HCT116 (cell line): ENCODE data around the gene ADD3. TPM values are rescaled to one million over a fixed set of nuclear protein-coding genes. Genes with fewer than 3 reads are reported as not detected.

ENCODE experiments used
- ATAC-seq: fragments of 200-7000 bp; cut with Tn5 transposase; 2 replicates; pipeline ENCODE4 v1.9.1; 2020; ENCODE audit warnings: mild to moderate bottlenecking, moderate library complexity
- BruUV-seq: library from RNA; stranded (reverse); fragments of 400-500 nt; replicated peaks from 2 replicates; lab custom pipeline; 2021; lab: Mats Ljungman, UMichigan
- CTCF ChIA-PET: fragments of 300-600 bp; sonication (Branson Sonifier 250); formaldehyde crosslinking; loops from one replicate; lab custom pipeline; 2021; ENCODE audit warnings: antibody characterized with exemption; lab: Charles Lee
- POLR2A ChIA-PET: fragments of 300-600, 350-600 bp; sonication (Branson Sonifier 250); formaldehyde crosslinking; loops from one replicate; lab custom pipeline; 2021; ENCODE audit warnings: antibody characterized with exemption; lab: Charles Lee
- RAD21 ChIA-PET, 2 experiments: fragments of 300-600 bp; sonication (Branson Sonifier 250); formaldehyde crosslinking; loops; one replicate each; lab custom pipeline; 2023; ENCODE audit warnings: low total read pairs in 2 of 2; ENCODE audit not compliant: uncharacterized antibody in 2 of 2, unreplicated experiment in 2 of 2, low non-redundant PET in 1 of 2; lab: Charles Lee
- DNase-seq: peaks from one replicate; pipeline ENCODE4 v3.0.0-alpha.2; 2010; ENCODE audit warnings: low read depth, low spot score
- H2AFZ ChIP-seq: fragments of 200-600 bp; shearing (Covaris generic), sonication (generic); 2 replicates; pipeline ENCODE4 v1.6.1; 2017; ENCODE audit warnings: low read depth, mixed run types, mixed read lengths, antibody characterized with exemption, low read length; ENCODE audit not compliant: poor library complexity, severe bottlenecking
- H3K27ac ChIP-seq: 2 replicates; pipeline ENCODE4 v1.5.1; 2012; ENCODE audit warnings: low read depth, low read length
- H3K27me3 ChIP-seq: fragments of 200-600 bp; sonication (generic); 2 replicates; pipeline ENCODE4 v1.6.1; 2016; ENCODE audit warnings: mixed run types, low read length, mixed read lengths; ENCODE audit not compliant: insufficient read depth
- H3K36me3 ChIP-seq, 2 experiments: fragments of 200-500 bp in 1 of 2; fragments of 200-600 bp in 1 of 2; sonication (Bioruptor generic) in 1 of 2; sonication (generic) in 1 of 2; 2 replicates each; pipeline versions ENCODE4 v1.5.1 to v1.6.1; 2014 to 2016; ENCODE audit warnings: low read length in 2 of 2, inconsistent platforms in 1 of 2, mixed read lengths in 1 of 2, mixed run types in 1 of 2; ENCODE audit not compliant: insufficient read depth in 2 of 2, control insufficient read depth in 1 of 2
- H3K4me1 ChIP-seq, 2 experiments: fragments of 200-600 bp in 1 of 2; sonication (generic) in 1 of 2; 2 replicates each; pipeline versions ENCODE4 v1.5.1 to v1.6.1; 2012 to 2017; ENCODE audit warnings: low read length in 2 of 2, inconsistent platforms in 1 of 2, mild to moderate bottlenecking in 1 of 2, mixed read lengths in 1 of 2, mixed run types in 1 of 2, moderate library complexity in 1 of 2; ENCODE audit not compliant: insufficient read depth in 2 of 2, control insufficient read depth in 1 of 2
- H3K4me2 ChIP-seq: fragments of 200-600 bp; sonication (generic); 2 replicates; pipeline ENCODE4 v1.6.1; 2017; ENCODE audit warnings: mixed run types, low read length, mixed read lengths
- H3K4me3 ChIP-seq, 2 experiments: fragments of 200-600 bp in 1 of 2; sonication (generic) in 1 of 2; replicated peaks in 1 of 2; 2 replicates each; pipeline ENCODE4 v1.5.1; 2011 to 2016; ENCODE audit warnings: low read length in 2 of 2, control low read depth in 1 of 2, low read depth in 1 of 2, mild to moderate bottlenecking in 1 of 2, mixed read lengths in 1 of 2, mixed run types in 1 of 2
- H3K79me2 ChIP-seq: fragments of 200-600 bp; sonication (generic); 2 replicates; pipeline ENCODE4 v1.6.1; 2017; ENCODE audit warnings: mild to moderate bottlenecking, mixed run types, low read length, moderate library complexity, mixed read lengths; ENCODE audit not compliant: insufficient read depth
- H3K9ac ChIP-seq: fragments of 200-600 bp; sonication (generic); 2 replicates; pipeline ENCODE4 v1.6.1; 2016; ENCODE audit warnings: low read length, mixed read lengths
- H3K9me2 ChIP-seq: fragments of 200-600 bp; sonication (generic), shearing (Covaris generic); 2 replicates; pipeline ENCODE4 v1.6.1; 2017; ENCODE audit warnings: mixed run types, mild to moderate bottlenecking, moderate library complexity; ENCODE audit not compliant: insufficient read depth
- H3K9me3 ChIP-seq, 2 experiments: fragments of 200-500 bp in 1 of 2; fragments of 200-600 bp in 1 of 2; sonication (Bioruptor generic) in 1 of 2; sonication (generic) in 1 of 2; 2 replicates each; pipeline ENCODE4 v1.6.1; 2014 to 2017; ENCODE audit warnings: low read length in 2 of 2, mixed read lengths in 2 of 2, inconsistent platforms in 1 of 2, low read depth in 1 of 2, mild to moderate bottlenecking in 1 of 2, mixed run types in 1 of 2, moderate library complexity in 1 of 2; ENCODE audit not compliant: control insufficient read depth in 1 of 2, insufficient read depth in 1 of 2
- H4K20me1 ChIP-seq: fragments of 200-600 bp; sonication (generic), shearing (Covaris generic); 2 replicates; pipeline ENCODE4 v1.6.1; 2017; ENCODE audit warnings: mixed run types, mild to moderate bottlenecking, moderate library complexity; ENCODE audit not compliant: insufficient read depth
- ATF3 ChIP-seq: IDR thresholded peaks from 2 replicates; pipeline ENCODE4 v1.6.1; 2012
- CEBPB ChIP-seq: IDR thresholded peaks from 2 replicates; pipeline ENCODE4 v1.6.1; 2012; ENCODE audit warnings: low read depth
- EGR1 ChIP-seq: IDR thresholded peaks from 2 replicates; pipeline ENCODE4 v1.6.1; 2012; ENCODE audit warnings: low read depth
- EZH2 ChIP-seq: fragments of 200-600 bp; sonication (generic); IDR thresholded peaks from 2 replicates; pipeline ENCODE4 v1.6.1; 2017; ENCODE audit warnings: antibody characterized with exemption, mixed run types
- FOSL1 ChIP-seq: IDR thresholded peaks from 2 replicates; pipeline ENCODE4 v1.6.1; 2012; ENCODE audit warnings: low read depth
- JUND ChIP-seq: IDR thresholded peaks from 2 replicates; pipeline ENCODE4 v1.6.1; 2012
- POLR2AphosphoS5 ChIP-seq: IDR thresholded peaks from 2 replicates; pipeline ENCODE4 v1.6.1; 2011; ENCODE audit warnings: mild to moderate bottlenecking, low read depth, low read length, moderate library complexity
- SIN3A ChIP-seq: IDR thresholded peaks from 2 replicates; pipeline ENCODE4 v1.6.1; 2012; ENCODE audit warnings: low read depth
- SP1 ChIP-seq: IDR thresholded peaks from 2 replicates; pipeline ENCODE4 v1.6.1; 2012; ENCODE audit warnings: low read depth
- TCF7L2 ChIP-seq: IDR thresholded peaks from 2 replicates; pipeline ENCODE4 v1.7.0; 2011; ENCODE audit warnings: borderline replicate concordance, inconsistent platforms; ENCODE audit not compliant: insufficient read depth, insufficient read length; ENCODE audit errors: extremely low read depth
- YY1 ChIP-seq: IDR thresholded peaks from 2 replicates; pipeline ENCODE4 v1.6.1; 2011; ENCODE audit warnings: low read length, low read depth, moderate library complexity, mild to moderate bottlenecking; ENCODE audit not compliant: insufficient replicate concordance; ENCODE audit errors: extremely low read depth
- ZFX ChIP-seq: fragments of 450-650 bp; IDR thresholded peaks from 2 replicates; pipeline ENCODE4 v1.6.1; 2017
- intact Hi-C: fragments of 100-400 bp; cut with micrococcal nuclease; formaldehyde crosslinking; loops from 2 replicates; pipeline ENCODE4 v1.10.0; 2022
- total RNA-seq: library from RNA; stranded (reverse); gene quantifications from one replicate; pipeline ENCODE4 v1.2.1, GENCODE V29; 2021; ENCODE audit not compliant: unreplicated experiment
- TF ChIP-seq, protein P1 (sequence below), 3 experiments: fragments of 200-600 bp in 1 of 3; sonication (generic) in 1 of 3; IDR thresholded peaks in 2 of 3; conservative IDR thresholded peaks in 1 of 3; 2 replicates each; pipeline ENCODE4 v1.5.1; 2012 to 2017; ENCODE audit warnings: low read depth in 2 of 3, low read length in 2 of 3, antibody characterized with exemption in 1 of 3, borderline replicate concordance in 1 of 3, control low read depth in 1 of 3, mild to moderate bottlenecking in 1 of 3, mixed read lengths in 1 of 3, mixed run types in 1 of 3, moderate library complexity in 1 of 3; ENCODE audit not compliant: insufficient read depth in 1 of 3
- TF ChIP-seq, protein P2 (sequence below): IDR thresholded peaks from 2 replicates; pipeline ENCODE4 v1.6.1; 2011; ENCODE audit warnings: mild to moderate bottlenecking, low read length, moderate library complexity; ENCODE audit not compliant: insufficient replicate concordance; ENCODE audit errors: extremely low read depth
- TF ChIP-seq, protein P3 (sequence below): IDR thresholded peaks from 2 replicates; pipeline ENCODE4 v1.6.1; 2012

ADD3 gene
- total RNA-seq, 1 experiment from 2014 or later: 41.1 TPM

DNA sequence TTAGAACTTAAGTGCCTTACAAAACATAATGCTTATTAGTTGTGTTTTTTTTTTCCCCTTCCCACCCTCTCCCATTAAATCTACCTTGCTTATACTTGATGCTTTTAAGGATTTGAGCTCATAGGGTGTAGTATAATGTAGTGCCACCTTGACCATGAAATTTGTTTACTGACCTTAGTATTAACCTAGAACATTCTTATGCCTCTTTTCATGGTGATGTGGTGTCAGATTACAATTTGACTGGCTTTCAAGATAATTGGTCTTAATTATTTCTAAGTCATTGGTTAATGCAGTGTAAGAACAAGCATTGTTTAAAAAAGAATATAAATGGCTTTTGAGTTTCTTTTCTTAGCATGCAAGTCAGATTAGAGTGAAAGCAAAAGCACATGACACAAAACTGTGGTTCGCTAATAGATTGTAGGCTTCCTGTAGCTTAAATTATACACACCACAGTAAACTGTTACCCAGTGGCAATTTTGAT lies 61.8 kb downstream of the ADD3 start:
- ChIA-PET CTCF (no interaction called here), POLR2A (no interaction called here), RAD21 (no interaction called here)
- Histone ChIP-seq H3K4me2 (no peak overlapping the region), H3K9ac (no peak overlapping the region), H3K36me3 (no peaks in the 10 kb centered on the region), H4K20me1 (no peaks in the 10 kb centered on the region), H2AFZ (no peak overlapping the region), H3K27me3 (no peaks in the 10 kb centered on the region), H3K79me2 (no peaks in the 10 kb centered on the region), H3K4me1 (peaks cover 3 to 14% of the 10 kb centered on the region in 2 experiments), H3K9me2 (no peaks in the 10 kb centered on the region), H3K4me3 (no peak overlapping the region), H3K27ac (no peak overlapping the region), H3K9me3 (no peaks in the 10 kb centered on the region)
- intact Hi-C loops: no loop called here
- ATAC-seq: no peak
- no peak for TF ChIP-seq EGR1
- TF ChIP-seq JUND: no peak
- no peak for TF ChIP-seq ATF3
- no peak for TF ChIP-seq EZH2
- no peak for TF ChIP-seq YY1
- TF ChIP-seq SP1: no peak
- TF ChIP-seq CEBPB: no peak
- TF ChIP-seq POLR2AphosphoS5: no peak
- TF ChIP-seq, protein P1, sequence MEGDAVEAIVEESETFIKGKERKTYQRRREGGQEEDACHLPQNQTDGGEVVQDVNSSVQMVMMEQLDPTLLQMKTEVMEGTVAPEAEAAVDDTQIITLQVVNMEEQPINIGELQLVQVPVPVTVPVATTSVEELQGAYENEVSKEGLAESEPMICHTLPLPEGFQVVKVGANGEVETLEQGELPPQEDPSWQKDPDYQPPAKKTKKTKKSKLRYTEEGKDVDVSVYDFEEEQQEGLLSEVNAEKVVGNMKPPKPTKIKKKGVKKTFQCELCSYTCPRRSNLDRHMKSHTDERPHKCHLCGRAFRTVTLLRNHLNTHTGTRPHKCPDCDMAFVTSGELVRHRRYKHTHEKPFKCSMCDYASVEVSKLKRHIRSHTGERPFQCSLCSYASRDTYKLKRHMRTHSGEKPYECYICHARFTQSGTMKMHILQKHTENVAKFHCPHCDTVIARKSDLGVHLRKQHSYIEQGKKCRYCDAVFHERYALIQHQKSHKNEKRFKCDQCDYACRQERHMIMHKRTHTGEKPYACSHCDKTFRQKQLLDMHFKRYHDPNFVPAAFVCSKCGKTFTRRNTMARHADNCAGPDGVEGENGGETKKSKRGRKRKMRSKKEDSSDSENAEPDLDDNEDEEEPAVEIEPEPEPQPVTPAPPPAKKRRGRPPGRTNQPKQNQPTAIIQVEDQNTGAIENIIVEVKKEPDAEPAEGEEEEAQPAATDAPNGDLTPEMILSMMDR (IDR thresholded peaks at IDR 0.05 in 2 of 3, conservative IDR thresholded peaks at IDR 0.05 in 1 of 3; ENCODE audit: borderline replicate concordance in 1 of 3, insufficient read depth in 1 of 3, low read depth in 2 of 3, low read length in 2 of 3): no peak
- no peak for TF ChIP-seq TCF7L2
- TF ChIP-seq, protein P2, sequence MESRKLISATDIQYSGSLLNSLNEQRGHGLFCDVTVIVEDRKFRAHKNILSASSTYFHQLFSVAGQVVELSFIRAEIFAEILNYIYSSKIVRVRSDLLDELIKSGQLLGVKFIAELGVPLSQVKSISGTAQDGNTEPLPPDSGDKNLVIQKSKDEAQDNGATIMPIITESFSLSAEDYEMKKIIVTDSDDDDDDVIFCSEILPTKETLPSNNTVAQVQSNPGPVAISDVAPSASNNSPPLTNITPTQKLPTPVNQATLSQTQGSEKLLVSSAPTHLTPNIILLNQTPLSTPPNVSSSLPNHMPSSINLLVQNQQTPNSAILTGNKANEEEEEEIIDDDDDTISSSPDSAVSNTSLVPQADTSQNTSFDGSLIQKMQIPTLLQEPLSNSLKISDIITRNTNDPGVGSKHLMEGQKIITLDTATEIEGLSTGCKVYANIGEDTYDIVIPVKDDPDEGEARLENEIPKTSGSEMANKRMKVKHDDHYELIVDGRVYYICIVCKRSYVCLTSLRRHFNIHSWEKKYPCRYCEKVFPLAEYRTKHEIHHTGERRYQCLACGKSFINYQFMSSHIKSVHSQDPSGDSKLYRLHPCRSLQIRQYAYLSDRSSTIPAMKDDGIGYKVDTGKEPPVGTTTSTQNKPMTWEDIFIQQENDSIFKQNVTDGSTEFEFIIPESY: no peak
- TF ChIP-seq FOSL1: no peak
- TF ChIP-seq, protein P3, sequence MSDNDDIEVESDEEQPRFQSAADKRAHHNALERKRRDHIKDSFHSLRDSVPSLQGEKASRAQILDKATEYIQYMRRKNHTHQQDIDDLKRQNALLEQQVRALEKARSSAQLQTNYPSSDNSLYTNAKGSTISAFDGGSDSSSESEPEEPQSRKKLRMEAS: no peak
- TF ChIP-seq ZFX: no peak
- no peak for TF ChIP-seq SIN3A
- no TSS peak for BruUV-seq
- no peak for DNase-seq
